Retinal pigment epithelial cell (primary cell): ENCODE results near the gene DSCAM.

ENCODE experiments used
- DNase-seq: peaks from one replicate; pipeline ENCODE4 v3.0.0-alpha.2; 2010; ENCODE audit warnings: low read depth
- H3K4me3 ChIP-seq: 2 replicates; pipeline ENCODE4 v1.5.1; 2011; ENCODE audit warnings: mild to moderate bottlenecking, low read length, control low read depth, moderate library complexity
- CTCF ChIP-seq: conservative IDR thresholded peaks from 2 replicates; pipeline ENCODE4 v1.5.1; 2011; ENCODE audit warnings: low read depth, low read length, control low read depth, inconsistent platforms

Gene DSCAM

GRCh38 chr21:40685141-40685540 lies 161.8 kb downstream of the DSCAM start:
- DNase-seq: no peak

GRCh38 chr21:40684726-40685125 lies 162.2 kb downstream of the DSCAM start:
- H3K4me3 ChIP-seq: no peak overlapping the region
- DNase-seq: no peak
- TF ChIP-seq CTCF: no peak

More at GRCh38 chr21:40685141-40685540, 161.8 kb downstream of the DSCAM start:
- no peak overlapping the region for H3K4me3 ChIP-seq
- no peak for TF ChIP-seq CTCF

GRCh38 chr21:40683349-40683748 lies 163.6 kb downstream of the DSCAM start:
- no peak for TF ChIP-seq CTCF
- no peak for DNase-seq
- no peak overlapping the region for H3K4me3 ChIP-seq

GRCh38 chr21:40681164-40681859 lies 165.6 kb downstream of the DSCAM start:
- DNase-seq: no peak
- H3K4me3 ChIP-seq: no peak overlapping the region
- no peak for TF ChIP-seq CTCF

- no peak for DNase-seq
- no peak for TF ChIP-seq CTCF
- no peak overlapping the region for H3K4me3 ChIP-seq
Measured at GRCh38 chr21:40680311-40680710, 166.6 kb downstream of the DSCAM start.

- TF ChIP-seq CTCF: no peak
- H3K4me3 ChIP-seq: no peak overlapping the region
- no peak for DNase-seq
Measured at GRCh38 chr21:40678681-40679284, 168.2 kb downstream of the DSCAM start.

GRCh38 chr21:40675017-40675416 lies 171.9 kb downstream of the DSCAM start:
- no peak overlapping the region for H3K4me3 ChIP-seq
- TF ChIP-seq CTCF: no peak
- DNase-seq: no peak
